Medulla oblongata (tissue), 1 donor: ENCODE measurements around the gene PLK3.
"Not testable (repeated sequence)": the region's sequence is repeated elsewhere in the genome, so short reads cannot be mapped to it uniquely, and the experiment has no call there.

Experiments used
- DNase-seq: peaks from one replicate; pipeline ENCODE4 v3.0.0-alpha.2; 2015; ENCODE audit errors: extremely low spot score

PLK3 gene

DNA sequence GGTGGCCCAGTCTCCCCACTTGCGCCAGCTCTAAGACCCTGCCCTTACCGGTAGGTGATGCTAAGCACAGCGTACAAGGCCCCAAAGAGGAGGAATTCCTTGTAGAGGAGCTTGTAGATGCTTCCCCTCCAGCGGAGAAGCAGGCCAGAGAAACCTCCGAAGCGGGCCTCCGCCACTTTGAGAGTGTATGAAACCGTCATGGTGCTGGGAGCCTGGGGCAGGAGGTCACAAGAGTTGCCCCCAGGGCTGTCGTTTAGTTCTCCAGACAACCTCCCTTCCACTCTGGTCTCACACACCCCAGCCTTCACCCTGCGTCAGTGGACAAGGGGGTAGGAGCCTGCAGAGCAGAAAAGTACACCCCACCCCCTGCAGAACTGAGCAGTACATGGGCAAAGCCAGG, 12.7 kb upstream of the PLK3 start:
- no peak for DNase-seq

DNA sequence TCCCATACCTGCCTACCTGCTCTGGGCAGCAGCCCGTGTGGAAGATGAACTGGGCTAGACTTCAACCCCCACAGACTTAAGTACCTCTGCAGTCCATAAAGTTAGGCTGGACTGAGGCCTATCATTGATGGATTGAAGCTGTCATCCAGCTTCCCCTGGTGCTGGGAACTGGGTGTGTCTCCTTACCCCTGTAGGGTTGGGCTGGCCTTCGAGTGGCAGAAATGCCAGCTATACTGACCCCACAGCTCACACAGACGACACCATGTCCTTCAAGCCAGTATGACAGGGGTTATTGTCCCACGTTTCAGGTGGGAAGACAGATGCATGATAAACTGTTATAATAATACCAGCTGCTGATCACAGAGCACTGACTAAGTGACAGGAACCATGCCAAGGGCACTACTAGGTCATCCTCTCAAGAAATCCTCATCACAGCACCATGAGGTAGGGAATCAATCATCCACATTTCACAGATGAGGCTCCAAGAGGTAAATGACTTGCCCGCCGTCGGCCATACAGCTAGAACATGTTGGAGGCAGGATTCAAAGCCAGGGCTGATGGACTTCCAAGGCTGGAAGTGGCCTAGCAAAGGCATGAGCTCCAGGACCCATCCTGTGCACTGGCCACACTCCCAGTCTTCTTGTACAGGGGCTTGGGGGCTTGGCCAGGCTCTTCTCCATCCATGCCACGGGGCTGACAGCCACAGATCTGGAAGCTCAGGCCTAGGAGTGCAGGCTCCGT, 11.9 kb upstream of the PLK3 start, which contains the start of gene BEST4:
BEST4 (minus strand) TSS at position 51 of the 741 bp plus-strand sequence. CDS start 465 bp downstream, outside the sequence.
- DNase-seq: no peak

DNA sequence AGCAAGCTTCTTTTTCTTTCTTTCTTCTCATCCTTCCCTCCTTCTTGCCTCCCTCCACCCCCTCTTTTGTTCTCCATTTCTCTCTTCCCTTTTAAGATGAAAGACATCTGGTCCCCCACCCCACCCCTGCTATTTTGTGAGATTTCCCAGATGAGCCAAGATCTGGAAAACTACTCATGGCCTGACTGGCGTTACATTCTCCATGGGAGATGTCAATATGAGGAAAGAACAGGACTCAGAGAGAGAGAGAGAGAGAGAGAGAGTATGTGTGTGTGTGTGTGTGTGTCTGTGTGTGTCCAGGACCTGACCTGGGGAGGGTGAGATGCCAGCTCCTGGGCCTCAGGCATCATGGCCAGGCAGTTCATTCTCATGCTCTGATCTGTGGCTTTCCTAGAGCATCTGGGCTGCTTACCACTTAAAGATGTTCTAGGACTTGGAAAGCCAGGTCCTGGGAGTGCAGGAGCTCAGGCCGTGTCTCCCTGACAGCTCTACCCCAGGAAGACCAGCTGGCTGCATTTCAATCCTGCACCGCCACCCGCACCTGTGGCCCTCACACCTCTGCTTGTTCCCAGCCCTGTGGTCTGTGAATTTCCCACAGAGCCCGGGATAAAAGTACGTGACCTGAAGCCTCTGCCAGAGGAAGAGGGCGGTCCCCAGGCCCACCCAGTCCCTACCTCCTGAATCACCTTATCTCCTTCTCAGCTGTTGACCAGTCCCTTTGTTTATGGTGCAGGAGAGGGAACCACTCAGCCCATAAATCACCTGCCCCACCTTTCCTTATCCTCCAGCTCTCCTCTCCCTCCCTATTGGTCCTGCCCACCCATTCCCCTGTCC, 9.0 kb upstream of the PLK3 start:
- no peak for DNase-seq

DNA sequence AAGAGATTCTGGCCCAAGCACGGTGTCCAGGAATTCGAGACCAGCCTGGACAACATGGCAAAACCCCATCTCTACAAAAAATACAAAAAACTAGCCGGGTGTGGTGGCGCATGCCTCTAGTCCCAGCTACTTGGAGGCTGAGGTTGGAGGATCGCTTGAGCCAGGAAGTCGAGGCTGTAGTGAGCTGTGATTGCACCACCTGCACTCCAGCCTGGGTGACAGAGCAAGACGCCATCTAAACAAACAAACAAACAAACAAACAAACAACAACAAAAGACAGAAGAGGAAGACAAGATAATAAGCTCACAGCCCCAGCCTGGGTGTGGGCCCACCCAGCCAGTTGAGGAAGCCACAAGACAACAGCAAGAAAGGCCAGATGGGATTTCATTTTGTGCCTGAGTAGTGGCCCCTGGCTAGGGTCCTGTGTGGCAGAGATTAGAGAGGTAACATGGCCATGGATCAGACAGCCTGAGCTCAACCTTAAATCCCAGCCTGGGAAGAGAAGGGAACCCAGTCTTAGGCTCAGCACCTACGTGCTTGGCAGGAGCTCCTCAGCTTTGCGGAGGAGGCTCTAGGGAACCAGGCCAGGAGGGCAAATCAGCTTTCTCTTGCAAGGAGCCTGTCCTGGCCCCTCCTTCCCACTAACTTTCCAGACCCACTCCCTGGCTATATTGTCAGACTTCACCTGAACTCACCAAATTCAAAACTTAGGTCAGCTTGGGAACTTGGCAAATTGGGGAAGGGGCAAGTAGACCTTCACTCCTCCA, 7.3 kb upstream of the PLK3 start:
- DNase-seq: no peak

DNA sequence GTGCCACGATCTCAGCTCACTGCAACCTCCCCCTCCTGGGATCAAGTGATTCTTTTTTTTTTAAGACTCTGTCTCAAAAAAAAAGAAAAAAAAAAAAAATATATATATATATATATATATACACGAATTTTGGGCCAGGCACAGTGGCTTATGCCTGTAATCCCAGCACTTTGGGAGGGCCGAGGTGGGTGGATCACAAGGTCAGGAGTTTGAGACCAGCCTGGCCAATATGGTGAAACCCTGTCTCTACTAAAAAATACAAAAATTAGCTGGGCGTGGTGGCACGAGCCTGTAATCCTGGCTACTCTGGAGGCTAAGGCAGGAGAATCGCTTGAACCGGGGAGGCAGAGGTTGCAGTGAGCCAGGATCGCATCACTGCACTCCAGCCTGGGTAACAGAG, 2.3 kb upstream of the PLK3 start:
- DNase-seq: not testable (repeated sequence)

DNA sequence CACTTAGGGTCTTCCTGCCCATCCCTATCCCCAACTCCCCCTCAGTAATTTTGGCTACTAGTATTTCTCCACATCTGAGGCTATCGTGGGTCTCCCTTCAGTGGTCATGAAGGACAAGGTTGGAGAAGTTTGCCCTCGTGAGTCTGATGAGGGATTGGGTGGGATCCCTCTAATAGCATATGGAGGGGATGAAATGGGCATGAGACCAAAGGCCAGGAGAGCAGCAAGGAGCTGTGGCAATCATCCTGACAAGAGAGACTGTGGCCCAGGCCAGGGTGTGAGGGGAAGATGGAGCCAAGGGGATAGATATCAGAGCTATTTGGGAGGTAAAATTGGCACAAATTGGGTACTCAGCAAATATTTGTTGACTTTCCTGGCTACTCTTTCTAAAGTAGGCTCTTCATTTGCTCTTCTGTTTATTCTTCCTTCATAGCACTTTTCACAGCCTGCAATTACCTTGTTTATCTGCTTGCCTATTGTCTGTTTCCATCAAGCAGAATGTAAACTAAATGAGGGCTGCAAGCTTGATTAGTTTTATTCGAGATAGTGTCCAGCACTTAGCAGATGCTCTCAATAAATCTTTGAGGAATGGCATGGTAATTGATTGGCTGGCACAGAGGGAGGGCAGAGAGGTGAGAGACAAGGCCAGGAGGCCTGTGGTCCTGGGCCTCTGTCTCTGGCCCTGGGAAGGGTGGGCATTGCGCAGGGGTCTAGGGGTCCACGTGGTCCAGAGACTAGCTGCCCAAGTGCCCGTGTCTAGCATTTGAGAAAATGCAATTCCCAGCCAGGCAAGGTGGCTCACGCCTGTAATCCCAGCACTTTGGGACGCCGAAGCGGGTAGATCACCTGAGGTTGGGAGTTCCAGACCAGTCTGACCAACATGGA, 1.5 kb upstream of the PLK3 start:
- no peak for DNase-seq

DNA sequence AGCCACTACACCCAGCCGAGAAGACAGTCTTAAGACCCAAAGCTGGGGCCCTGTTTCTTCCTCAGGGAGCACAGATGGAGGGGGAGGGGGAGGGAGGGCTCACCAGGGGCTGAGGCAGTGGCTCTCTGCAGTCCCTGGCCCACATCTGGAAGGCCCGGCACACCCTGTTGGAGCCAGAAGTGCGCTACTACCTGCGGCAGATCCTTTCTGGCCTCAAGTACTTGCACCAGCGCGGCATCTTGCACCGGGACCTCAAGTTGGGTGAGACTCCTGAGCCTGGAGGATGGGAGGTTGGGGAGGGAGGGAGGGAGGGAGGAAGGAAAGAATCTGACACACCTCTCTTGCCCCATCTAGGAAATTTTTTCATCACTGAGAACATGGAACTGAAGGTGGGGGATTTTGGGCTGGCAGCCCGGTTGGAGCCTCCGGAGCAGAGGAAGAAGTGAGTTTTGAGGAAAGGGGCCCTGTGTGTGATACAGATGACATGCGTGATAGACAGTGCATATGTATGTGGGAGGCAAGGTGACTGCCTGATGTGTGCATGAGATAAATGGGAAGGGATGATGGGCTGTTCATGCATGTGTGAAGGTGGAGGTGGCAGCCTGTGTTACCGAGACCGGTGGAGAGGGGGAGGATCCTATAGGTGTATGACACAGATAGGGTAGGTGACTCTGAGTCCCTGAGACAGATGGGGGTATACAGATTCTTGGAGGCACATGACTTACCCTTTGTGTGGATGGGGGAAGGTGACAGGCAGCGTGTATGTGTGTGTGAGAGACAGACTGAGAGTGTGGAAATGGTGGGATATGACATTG, 1.5 kb downstream of the PLK3 start:
- no peak for DNase-seq

DNA sequence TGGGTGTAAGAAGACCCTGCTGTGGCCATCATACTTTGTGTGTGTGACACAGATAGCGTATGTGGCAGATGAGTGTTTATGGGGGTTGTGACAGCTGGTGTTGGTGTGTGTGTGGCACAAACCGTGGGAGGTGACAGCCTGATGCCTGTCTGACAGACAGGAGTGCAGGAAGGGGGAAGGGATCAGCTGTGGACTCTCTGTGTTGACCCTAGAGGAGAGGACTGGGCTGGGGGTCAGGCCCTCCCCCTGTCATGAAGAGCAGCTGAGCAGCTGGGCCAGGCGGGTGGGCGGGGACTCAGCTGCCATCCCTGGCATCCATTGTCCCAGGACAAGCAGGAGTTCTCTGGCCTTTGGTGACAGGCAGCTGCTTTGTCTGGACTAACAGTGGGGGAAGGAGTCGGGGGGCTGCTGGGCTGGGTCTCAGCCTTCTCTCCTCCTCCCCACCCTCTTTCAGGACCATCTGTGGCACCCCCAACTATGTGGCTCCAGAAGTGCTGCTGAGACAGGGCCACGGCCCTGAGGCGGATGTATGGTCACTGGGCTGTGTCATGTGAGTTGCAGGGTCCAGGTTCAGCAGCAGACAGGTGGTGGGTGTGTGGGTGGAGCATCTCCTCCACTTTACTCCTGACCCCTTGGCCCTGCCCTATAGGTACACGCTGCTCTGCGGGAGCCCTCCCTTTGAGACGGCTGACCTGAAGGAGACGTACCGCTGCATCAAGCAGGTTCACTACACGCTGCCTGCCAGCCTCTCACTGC, 2.3 kb downstream of the PLK3 start:
- peak; percentile 61 for DNase-seq

DNA sequence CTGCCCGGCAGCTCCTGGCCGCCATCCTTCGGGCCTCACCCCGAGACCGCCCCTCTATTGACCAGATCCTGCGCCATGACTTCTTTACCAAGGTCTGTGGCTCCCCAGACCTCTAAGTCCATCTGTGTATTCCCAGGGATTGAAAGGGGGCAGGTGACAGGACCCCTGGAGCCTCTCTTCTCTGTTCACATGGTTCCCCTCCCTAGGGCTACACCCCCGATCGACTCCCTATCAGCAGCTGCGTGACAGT, 2.8 kb downstream of the PLK3 start:
- DNase-seq: no peak

DNA sequence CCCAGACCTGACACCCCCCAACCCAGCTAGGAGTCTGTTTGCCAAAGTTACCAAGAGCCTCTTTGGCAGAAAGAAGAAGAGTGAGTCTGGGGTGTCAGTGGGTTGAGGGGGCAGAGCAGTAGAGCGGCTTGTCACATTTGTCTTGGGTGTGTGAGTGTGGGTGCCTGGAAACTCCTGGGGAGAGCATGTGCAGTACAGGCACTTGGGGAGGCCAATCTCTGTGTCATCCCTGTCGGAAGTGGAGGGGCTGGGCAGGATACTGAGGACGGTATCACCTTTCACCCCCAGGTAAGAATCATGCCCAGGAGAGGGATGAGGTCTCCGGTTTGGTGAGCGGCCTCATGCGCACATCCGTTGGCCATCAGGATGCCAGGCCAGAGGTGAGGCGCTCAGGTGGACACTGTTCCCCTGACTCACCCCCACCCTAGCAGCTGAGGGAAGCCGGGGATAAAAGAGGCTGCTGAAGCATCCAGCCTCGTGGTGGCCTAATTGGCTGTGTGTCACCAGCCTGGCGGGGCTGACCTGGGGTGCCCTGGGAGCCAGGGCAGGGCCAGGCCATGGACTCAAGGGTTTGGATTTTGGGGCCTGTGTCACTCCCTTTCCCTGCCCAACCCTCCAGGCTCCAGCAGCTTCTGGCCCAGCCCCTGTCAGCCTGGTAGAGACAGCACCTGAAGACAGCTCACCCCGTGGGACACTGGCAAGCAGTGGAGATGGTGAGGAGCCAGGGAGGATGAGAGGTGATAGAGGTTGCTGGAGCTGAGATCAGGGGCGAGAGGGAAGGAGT, 3.3 kb downstream of the PLK3 start:
- no peak for DNase-seq

DNA sequence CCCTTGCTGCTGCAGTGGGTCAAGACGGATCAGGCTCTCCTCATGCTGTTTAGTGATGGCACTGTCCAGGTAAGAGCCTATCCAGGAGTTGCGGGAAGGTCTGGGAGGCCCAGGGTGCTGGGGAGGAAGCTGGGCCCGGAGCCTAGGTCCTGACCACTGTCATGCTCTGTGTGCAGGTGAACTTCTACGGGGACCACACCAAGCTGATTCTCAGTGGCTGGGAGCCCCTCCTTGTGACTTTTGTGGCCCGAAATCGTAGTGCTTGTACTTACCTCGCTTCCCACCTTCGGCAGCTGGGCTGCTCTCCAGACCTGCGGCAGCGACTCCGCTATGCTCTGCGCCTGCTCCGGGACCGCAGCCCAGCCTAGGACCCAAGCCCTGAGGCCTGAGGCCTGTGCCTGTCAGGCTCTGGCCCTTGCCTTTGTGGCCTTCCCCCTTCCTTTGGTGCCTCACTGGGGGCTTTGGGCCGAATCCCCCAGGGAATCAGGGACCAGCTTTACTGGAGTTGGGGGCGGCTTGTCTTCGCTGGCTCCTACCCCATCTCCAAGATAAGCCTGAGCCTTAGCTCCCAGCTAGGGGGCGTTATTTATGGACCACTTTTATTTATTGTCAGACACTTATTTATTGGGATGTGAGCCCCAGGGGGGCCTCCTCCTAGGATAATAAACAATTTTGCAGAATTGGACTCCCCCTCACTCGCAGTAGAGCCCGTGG, 5.3 kb downstream of the PLK3 start:
- no peak for DNase-seq

DNA sequence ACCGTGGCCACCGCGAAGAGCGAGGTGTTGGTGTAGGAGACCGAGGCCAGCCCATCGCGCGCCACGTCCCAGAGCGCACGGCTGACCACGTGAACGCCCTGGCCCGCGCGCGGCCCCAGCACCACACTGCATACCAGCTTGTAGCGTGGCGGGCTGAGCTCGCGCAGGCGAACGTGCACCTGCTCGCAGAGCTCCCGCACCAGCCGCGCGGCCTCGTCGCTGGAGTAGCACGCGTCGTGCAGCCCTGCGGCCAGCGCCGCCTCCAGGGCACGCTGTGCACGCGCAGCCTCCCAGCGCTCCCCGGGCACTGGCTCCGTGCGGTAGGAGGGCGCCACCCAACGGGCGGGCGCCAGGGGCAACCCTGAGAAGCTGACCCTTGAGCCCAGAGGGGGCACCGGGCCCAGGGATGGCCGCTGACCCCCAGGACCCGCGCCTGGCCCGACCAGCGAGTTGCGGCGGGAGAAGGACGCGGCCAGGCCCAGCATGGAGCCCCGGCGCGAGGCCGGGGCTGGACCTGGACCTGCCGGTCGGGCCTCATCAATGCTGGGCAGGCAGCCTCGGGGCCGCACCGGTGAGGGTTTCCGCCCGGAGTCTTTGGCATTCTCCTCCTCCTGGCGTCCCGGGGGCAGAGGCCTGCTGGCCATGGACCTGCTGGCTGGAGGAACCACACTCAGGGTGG, 6.0 kb downstream of the PLK3 start:
- no peak for DNase-seq

DNA sequence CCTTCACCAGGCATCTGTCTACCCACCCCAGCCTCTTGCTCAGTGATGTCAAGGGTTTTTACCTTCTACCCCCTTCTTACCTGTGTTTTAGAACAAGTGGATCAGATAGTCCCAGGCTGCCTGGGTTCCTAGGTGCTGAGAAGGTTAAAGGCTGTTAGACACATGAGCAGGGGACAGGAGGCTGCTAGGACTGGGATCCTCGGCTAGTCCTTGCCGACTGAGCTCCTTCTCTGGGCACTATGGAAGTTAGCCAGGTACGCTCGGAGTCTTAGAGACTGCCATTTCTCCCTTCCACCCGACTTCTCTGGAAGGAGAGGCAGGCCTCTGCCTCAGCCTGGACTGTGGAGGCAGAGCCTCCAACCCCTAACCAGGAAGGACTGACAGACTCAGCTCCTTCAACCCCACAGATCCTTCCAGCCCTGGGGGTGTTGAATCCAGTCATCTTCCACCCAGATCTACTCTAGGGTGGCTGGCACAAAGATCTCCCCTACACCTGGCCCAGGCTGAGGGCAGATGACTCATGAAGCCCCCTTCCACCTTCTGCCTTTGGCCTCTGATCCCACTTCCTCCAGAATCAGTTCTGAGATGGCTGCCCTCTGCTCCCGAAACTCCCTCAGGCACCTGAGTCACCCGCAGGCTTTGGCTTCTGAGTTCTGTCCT, 6.7 kb downstream of the PLK3 start, which contains the start of gene DYNLT4:
DYNLT4 (minus strand) TSS at position 648 of the 660 bp plus-strand sequence. CDS start 683 bp downstream, outside the sequence.
- DNase-seq: no peak

DNA sequence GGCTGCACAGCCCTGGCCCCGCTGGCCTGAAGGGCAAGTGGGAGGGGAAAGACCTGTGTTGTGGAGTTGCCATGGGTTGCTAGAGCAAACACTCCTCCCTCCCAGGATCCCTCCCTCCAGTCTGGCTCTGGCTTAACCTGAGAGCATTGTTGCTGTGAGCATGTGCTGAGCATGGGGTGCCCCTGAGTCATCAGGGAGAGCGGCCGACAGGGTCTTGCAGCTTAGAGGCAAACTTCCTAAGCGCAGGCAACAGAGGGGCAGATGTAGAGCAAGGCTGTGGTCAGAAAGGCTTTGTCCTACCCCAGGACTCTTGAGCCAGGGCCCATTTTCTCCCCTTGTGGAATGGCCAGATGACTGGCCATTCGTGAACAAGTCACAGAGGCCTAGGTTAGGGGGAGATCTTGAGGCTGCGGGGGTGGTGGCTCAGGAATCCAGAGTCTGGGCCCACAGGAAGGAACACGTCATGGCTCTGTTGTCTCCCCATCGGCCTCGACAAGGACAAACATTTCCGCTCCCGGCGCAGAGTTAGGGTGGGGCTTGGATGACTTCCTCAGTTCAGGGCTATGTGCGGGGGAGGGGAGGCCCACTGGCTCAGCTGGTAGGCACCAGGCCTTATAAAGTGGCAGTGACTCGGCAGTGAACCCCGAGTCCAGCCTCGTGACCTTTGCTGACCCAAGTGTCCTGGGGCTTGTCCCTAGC, 7.3 kb downstream of the PLK3 start:
- DNase-seq: peak; percentile 93

DNA sequence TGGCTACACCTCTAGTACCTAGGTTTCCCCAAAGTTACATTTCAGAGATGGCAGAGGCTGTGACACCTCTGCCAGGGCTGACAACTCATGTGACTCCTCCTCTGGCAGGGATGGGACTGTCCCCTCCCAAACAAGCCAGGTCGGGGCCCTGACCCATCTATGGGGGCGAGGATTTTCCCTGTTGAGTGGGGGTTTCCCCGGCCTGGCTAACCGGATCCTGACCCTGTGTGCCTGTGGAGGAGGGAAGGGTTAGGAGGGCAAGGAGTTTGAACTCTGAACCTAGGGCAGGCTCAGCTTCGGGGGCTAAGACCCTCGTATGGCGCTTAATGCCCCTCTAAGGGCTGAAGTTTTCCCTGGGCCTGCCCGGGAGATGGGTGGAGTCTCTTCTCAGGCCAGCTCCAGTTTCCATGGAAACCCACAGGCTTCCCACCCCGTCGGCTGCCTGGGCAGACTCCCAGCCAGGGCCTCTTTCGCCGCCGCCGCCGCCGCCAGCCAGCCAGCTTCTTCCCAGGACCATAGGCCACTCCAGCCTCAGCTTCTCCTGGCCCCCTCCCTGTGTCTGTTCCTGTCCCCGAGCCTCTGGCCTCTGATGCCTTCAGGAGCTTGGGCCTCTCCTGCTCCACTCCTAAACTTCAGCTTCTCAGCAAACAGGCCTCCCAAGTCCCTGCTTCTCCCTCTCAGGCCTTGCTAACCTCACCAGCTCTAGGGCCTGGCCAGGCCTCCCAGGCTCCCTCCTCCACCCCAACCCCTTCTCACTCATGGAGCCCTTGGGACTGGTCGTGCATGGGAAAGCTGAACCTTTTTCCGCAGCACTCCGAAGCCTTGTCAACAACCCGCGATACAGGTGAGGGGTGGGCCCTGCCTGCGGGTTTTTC, 8.1 kb downstream of the PLK3 start, which contains the start of gene BTBD19:
BTBD19 (plus strand) TSS at position 461 of the 875 bp plus-strand sequence; CDS start at position 759, 298 bp downstream.
- peak; percentile 87 for DNase-seq
